Measurements from ENCODE around the gene ZNG1B.
"Not testable (repeated sequence)": the region's sequence is repeated elsewhere in the genome, so short reads cannot be mapped to it uniquely, and the experiment has no call there.

ZNG1B gene

GRCh38 chr2:113504081-113504480 is 66.6 kb downstream of the ZNG1B start:
- not testable (repeated sequence) for DNase-seq

- DNase-seq = not testable (repeated sequence)
Measured at GRCh38 chr2:113507394-113508140, 70.1 kb downstream of the ZNG1B start.

- DNase-seq = not testable (repeated sequence)
Measured at GRCh38 chr2:113508187-113508586, 70.7 kb downstream of the ZNG1B start.

- not testable (repeated sequence) for DNase-seq
Measured at GRCh38 chr2:113510913-113511312, 73.4 kb downstream of the ZNG1B start.

- DNase-seq = not testable (repeated sequence)
Measured at GRCh38 chr2:113511859-113512258, 74.4 kb downstream of the ZNG1B start.

GRCh38 chr2:113515457-113515856 is 78.0 kb downstream of the ZNG1B start:
- not testable (repeated sequence) for DNase-seq

GRCh38 chr2:113515995-113516394 is 78.5 kb downstream of the ZNG1B start:
- not testable (repeated sequence) for DNase-seq

GRCh38 chr2:113517025-113517424 is 79.5 kb downstream of the ZNG1B start:
- not testable (repeated sequence) for DNase-seq

- DNase-seq = not testable (repeated sequence)
Measured at GRCh38 chr2:113520837-113521236, 83.3 kb downstream of the ZNG1B start.

GRCh38 chr2:113521492-113521891 is 84.0 kb downstream of the ZNG1B start:
- not testable (repeated sequence) for DNase-seq

- DNase-seq = not testable (repeated sequence)
Measured at GRCh38 chr2:113524986-113525385, 87.5 kb downstream of the ZNG1B start.

- DNase-seq = not testable (repeated sequence)
Measured at GRCh38 chr2:113527350-113528045, 90.0 kb downstream of the ZNG1B start.

GRCh38 chr2:113528126-113528525 is 90.6 kb downstream of the ZNG1B start:
- not testable (repeated sequence) for DNase-seq

GRCh38 chr2:113528904-113529303 is 91.4 kb downstream of the ZNG1B start:
- not testable (repeated sequence) for DNase-seq

GRCh38 chr2:113532991-113533390 is 95.5 kb downstream of the ZNG1B start:
- DNase-seq = not testable (repeated sequence)

- not testable (repeated sequence) for DNase-seq
Measured at GRCh38 chr2:113536573-113536972, 99.1 kb downstream of the ZNG1B start.

GRCh38 chr2:113540834-113541203 is 103.3 kb downstream of the ZNG1B start:
- not testable (repeated sequence) for DNase-seq

- DNase-seq = peak; percentile 28
Measured at GRCh38 chr2:113541204-113541975, 103.9 kb downstream of the ZNG1B start.

GRCh38 chr2:113541976-113542485 is 104.5 kb downstream of the ZNG1B start:
- DNase-seq = not testable (repeated sequence)

GRCh38 chr2:113542529-113542928 is 105.0 kb downstream of the ZNG1B start:
- not testable (repeated sequence) for DNase-seq
